Stomach smooth muscle (tissue), 2 donors: Measurements from ENCODE around the gene CEP19.

Experiments
- H3K27ac ChIP-seq: one replicate; pipeline ENCODE4 v1.7.0; 2013; ENCODE audit warnings: mild to moderate bottlenecking, low read length, inconsistent platforms
- H3K27me3 ChIP-seq, 2 donors: one replicate each; pipeline ENCODE4 v1.7.0; 2013; ENCODE audit warnings: low read length in 2 of 2; ENCODE audit not compliant: insufficient read depth in 2 of 2, control insufficient read depth in 1 of 2
- H3K36me3 ChIP-seq, 2 donors: one replicate each; pipeline ENCODE4 v1.7.0; 2013; ENCODE audit warnings: low read length in 2 of 2; ENCODE audit not compliant: control insufficient read depth in 2 of 2, insufficient read depth in 2 of 2
- H3K4me1 ChIP-seq: one replicate; pipeline ENCODE4 v1.7.0; 2013; ENCODE audit warnings: low read length; ENCODE audit not compliant: control insufficient read depth, insufficient read depth
- H3K4me3 ChIP-seq, 2 donors: one replicate each; pipeline ENCODE4 v1.7.0; 2013; ENCODE audit warnings: low read length in 2 of 2
- H3K9ac ChIP-seq, 2 donors: one replicate each; pipeline ENCODE4 v1.7.0; 2013; ENCODE audit warnings: low read length in 2 of 2, mild to moderate bottlenecking in 1 of 2
- H3K9me3 ChIP-seq, 2 donors: one replicate each; pipeline ENCODE4 v1.7.0; 2013; ENCODE audit warnings: low read length in 2 of 2; ENCODE audit not compliant: control insufficient read depth in 2 of 2
- donor health status: healthy.
- donor health status: Pancreatic carcinoma.

Gene CEP19

DNA sequence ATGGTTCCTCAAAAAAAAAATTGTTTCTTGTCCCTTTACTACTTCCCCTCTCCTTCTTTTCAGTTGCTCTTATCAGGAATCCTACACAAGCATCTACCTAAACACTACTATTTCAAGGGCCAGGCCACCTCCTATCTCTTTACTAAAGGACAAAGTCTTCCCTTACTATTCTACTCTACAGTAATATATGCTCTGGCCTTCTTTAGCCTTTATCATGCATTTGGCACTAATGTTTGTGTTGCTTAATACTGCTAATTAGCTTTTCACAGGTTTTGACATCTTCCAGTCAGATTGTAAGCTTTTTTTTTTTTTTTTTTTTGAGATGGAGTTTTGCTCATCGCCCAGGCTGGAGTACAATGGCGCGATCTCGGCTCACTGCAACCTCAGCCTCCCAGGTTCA, 5.3 kb downstream of the CEP19 start:
- Histone ChIP-seq H3K27me3 (no peaks in the 10 kb centered on the region), H3K36me3 (no peaks in the 10 kb centered on the region), H3K4me1 (peaks cover 2% of the 10 kb centered on the region), H3K4me3 (no peak overlapping the region), H3K27ac (no peak overlapping the region), H3K9me3 (no peaks in the 10 kb centered on the region), H3K9ac (no peak overlapping the region)

DNA sequence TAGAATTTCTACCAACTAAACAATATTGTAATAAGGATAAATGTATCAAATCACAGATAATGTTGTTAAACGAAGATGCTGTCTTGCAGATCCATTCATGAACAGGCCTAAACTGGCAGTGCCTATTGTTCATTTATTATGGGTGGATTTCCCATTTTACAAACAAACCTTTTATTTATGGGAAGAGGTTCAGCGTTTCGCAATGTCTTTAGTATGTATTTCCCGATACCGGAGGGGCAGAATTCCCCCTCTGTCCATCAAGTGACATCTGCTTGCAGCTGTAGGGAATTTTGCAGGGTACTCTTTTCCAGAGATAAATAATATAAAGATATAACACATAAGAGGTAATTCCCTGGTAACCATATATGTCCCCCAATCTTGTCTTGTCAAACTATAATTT, 5.7 kb downstream of the CEP19 start:
- H3K4me1 ChIP-seq = no peaks in the 10 kb centered on the region
- no peak overlapping the region for H3K9ac ChIP-seq
- H3K9me3 ChIP-seq = no peaks in the 10 kb centered on the region
- H3K27me3 ChIP-seq = no peaks in the 10 kb centered on the region
- H3K4me3 ChIP-seq = no peak overlapping the region
- H3K36me3 ChIP-seq = no peaks in the 10 kb centered on the region
- no peak overlapping the region for H3K27ac ChIP-seq

GRCh38 chr3:196700801-196701200, 11.2 kb downstream of the CEP19 start:
- H3K4me1 ChIP-seq = no peaks in the 10 kb centered on the region
- H3K27ac ChIP-seq = no peak overlapping the region
- H3K27me3 ChIP-seq = no peaks in the 10 kb centered on the region
- H3K9me3 ChIP-seq = no peaks in the 10 kb centered on the region
- no peaks in the 10 kb centered on the region for H3K36me3 ChIP-seq
- no peak overlapping the region for H3K9ac ChIP-seq
- no peak overlapping the region for H3K4me3 ChIP-seq

DNA sequence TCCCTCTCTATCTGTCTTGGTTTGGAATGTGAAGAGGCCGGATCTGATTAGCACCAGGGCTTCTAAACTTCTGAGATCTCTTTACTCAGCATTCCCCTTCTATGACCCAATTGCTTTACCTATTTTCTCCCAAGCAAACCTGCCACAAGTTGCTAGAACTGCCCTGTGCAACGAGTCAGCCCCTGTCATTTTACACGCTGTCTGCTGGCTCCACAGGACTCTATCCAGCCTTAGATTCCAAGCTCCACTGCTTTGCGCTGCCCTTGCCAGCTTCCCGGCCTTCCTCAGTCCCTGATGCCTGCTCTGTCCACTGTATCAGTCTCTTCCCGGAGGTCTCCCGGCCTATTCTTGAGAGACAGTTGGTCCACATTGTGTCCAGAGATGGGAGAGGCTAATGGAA, 12.3 kb downstream of the CEP19 start:
- no peaks in the 10 kb centered on the region for H3K36me3 ChIP-seq
- H3K27ac ChIP-seq = no peak overlapping the region
- H3K4me1 ChIP-seq = no peaks in the 10 kb centered on the region
- no peak overlapping the region for H3K9ac ChIP-seq
- no peak overlapping the region for H3K4me3 ChIP-seq
- H3K9me3 ChIP-seq = no peaks in the 10 kb centered on the region
- H3K27me3 ChIP-seq = no peaks in the 10 kb centered on the region

GRCh38 chr3:196697270-196697669, 14.8 kb downstream of the CEP19 start:
- Histone ChIP-seq H3K9ac (no peak overlapping the region), H3K4me1 (no peaks in the 10 kb centered on the region), H3K36me3 (no peaks in the 10 kb centered on the region), H3K4me3 (no peak overlapping the region), H3K27ac (no peak overlapping the region), H3K9me3 (no peaks in the 10 kb centered on the region), H3K27me3 (no peaks in the 10 kb centered on the region)

DNA sequence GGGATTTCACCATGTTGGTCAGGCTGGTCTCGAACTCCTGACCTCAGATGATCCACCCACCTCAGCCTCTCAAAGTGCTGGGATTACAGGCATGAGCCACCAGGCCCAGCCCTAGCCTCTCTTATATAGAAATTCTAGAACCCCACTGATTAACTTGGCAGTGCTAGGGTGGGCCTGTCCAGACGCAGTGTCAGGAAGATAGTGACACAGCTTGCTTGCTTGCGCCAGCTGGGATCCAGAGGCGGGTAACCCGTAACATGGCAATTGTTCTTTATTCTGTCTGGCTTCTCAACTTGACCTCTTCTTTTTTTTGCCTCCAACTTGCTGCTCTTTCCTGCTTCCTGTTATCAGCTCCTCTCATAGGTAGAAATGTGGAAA, 16.2 kb downstream of the CEP19 start:
- no peak overlapping the region for H3K9ac ChIP-seq
- no peaks in the 10 kb centered on the region for H3K4me1 ChIP-seq

DNA sequence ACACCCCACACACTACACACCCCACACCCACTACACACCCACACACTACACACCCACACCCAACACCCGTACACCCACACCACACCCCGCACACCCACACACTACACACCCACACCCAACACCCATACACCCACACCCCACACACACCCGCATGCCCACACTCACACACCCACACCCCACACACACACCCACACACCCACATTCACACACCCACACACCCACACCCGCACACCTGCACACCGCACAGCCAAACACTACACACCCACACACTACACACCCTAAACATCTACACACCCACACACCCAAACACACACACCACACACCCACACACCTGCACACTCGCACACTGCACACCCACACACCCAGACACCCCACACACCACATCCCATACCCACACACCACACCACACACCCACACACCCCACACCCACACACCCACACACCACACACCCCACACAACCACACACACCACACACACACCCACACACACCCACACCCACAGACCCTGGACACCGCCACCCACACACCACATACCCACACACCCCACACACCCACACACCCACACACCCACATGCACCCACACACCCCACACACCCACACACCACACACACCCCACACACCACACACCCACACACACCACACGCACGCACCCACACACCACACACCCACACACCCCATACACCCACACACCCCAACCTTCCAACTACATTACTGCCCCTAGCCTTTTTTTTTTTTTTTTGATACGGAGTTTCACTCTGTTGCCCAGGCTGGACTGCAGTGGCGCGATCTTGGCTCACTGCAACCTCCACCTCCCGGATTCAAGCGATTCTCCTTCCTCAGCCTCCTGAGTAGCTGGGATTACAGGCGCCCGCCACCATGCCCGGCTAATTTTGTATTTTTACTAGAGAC, 16.9 kb downstream of the CEP19 start:
- Histone ChIP-seq H3K9me3 (no peaks in the 10 kb centered on the region), H3K4me3 (no peak overlapping the region), H3K27ac (no peak overlapping the region), H3K4me1 (no peaks in the 10 kb centered on the region), H3K36me3 (no peaks in the 10 kb centered on the region), H3K27me3 (no peaks in the 10 kb centered on the region), H3K9ac (no peak overlapping the region)

More for the DNA sequence above, 16.2 kb downstream of the CEP19 start:
- Histone ChIP-seq H3K4me3 (no peak overlapping the region), H3K27me3 (no peaks in the 10 kb centered on the region), H3K9me3 (no peaks in the 10 kb centered on the region), H3K27ac (no peak overlapping the region), H3K36me3 (no peaks in the 10 kb centered on the region)

DNA sequence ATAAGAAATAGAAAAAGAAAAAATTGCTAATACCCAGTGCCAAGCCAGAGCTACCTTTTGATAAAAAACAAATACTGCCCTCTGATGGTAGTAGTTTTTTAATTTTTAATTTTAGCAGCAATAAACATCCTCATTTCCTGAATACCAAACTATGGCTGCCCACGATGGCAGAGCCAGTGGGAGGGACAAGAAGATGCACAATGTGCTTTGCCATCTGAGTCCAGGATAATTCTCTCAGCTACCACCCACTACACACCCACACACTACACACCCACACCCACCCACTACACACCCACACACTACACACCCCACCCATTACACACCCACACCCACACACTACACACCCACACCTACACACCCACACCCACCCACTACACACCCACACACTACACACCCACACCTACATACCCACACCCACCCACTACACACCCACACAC, 17.8 kb downstream of the CEP19 start:
- Histone ChIP-seq H3K4me3 (no peak overlapping the region), H3K27ac (no peak overlapping the region), H3K4me1 (no peaks in the 10 kb centered on the region), H3K9ac (no peak overlapping the region), H3K27me3 (no peaks in the 10 kb centered on the region), H3K36me3 (no peaks in the 10 kb centered on the region), H3K9me3 (no peaks in the 10 kb centered on the region)

DNA sequence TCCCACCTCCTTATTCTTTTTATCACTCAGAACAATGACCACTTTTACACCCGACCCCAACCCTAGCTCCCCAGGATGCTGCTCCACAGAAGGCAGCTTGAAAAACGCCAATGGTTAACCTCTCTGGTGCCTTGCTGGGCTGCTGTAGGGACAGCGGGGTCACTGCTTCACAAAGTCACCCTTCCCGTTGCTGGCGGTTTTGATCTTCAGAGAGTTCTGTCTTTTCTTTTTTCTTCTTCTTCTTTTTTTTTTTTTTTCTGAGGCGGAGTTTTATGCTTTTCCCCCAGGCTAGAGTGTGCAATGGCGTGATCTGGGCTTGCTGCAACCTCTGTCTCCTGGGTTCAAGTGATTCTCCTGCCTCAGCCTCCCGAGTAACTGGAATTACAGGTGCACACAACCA, 20.7 kb downstream of the CEP19 start:
- Histone ChIP-seq H3K4me3 (no peak overlapping the region), H3K27ac (no peak overlapping the region), H3K9me3 (no peaks in the 10 kb centered on the region), H3K27me3 (no peaks in the 10 kb centered on the region), H3K9ac (no peak overlapping the region), H3K4me1 (no peaks in the 10 kb centered on the region), H3K36me3 (no peaks in the 10 kb centered on the region)

DNA sequence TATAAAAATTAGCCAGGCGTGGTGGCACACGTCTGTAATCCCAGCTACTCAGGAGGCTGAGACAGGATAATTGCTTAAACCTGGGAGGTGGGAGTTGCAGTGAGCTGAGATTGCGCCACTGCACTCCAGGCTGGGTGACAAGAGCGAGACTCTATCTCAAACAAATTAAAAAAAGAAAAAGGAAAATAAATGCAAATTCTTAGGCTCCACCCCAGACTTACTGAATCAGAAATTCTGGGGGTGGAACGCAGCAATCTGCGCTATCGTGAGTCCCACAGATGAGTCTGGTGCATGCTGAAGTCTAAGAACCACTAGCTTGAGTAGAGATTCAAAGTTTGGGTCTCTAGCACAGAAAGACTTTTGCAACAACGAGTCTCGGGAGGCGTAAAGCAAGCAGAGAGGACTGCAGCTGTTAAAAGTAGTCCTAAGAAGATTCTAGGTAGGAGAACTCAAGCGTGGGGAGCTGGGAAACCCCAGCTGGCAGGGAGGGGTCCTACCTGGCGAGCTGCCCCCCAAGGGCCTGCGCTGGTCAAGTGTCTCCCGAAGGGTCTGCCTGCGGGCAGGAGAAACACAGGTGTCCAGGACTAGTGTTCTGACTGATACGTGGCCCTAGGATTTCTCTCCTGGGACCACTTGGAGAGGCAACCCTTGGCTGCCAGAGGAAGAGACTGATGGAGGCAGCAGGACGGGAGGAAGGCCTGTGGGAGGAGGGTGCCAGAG, 21.9 kb downstream of the CEP19 start:
- Histone ChIP-seq H3K4me3 (no peak overlapping the region), H3K4me1 (peaks cover under 1% of the 10 kb centered on the region), H3K27ac (no peak overlapping the region), H3K36me3 (no peaks in the 10 kb centered on the region), H3K9ac (no peak overlapping the region), H3K9me3 (no peaks in the 10 kb centered on the region), H3K27me3 (no peaks in the 10 kb centered on the region)

- Histone ChIP-seq H3K4me3 (no peak overlapping the region), H3K27me3 (no peaks in the 10 kb centered on the region), H3K36me3 (no peaks in the 10 kb centered on the region), H3K4me1 (peaks cover 5% of the 10 kb centered on the region), H3K27ac (no peak overlapping the region), H3K9me3 (no peaks in the 10 kb centered on the region), H3K9ac (no peak overlapping the region)
These were observed 23.7 kb downstream of the CEP19 start for GRCh38 chr3:196688349-196688748.
